ENCODE results near the gene TRABD. TPM values are rescaled to one million over a fixed set of nuclear protein-coding genes. Genes with fewer than 3 reads are reported as not detected.

TRABD gene
- total RNA-seq, 1 experiment from 2014 or later = 55.7 TPM

DNA sequence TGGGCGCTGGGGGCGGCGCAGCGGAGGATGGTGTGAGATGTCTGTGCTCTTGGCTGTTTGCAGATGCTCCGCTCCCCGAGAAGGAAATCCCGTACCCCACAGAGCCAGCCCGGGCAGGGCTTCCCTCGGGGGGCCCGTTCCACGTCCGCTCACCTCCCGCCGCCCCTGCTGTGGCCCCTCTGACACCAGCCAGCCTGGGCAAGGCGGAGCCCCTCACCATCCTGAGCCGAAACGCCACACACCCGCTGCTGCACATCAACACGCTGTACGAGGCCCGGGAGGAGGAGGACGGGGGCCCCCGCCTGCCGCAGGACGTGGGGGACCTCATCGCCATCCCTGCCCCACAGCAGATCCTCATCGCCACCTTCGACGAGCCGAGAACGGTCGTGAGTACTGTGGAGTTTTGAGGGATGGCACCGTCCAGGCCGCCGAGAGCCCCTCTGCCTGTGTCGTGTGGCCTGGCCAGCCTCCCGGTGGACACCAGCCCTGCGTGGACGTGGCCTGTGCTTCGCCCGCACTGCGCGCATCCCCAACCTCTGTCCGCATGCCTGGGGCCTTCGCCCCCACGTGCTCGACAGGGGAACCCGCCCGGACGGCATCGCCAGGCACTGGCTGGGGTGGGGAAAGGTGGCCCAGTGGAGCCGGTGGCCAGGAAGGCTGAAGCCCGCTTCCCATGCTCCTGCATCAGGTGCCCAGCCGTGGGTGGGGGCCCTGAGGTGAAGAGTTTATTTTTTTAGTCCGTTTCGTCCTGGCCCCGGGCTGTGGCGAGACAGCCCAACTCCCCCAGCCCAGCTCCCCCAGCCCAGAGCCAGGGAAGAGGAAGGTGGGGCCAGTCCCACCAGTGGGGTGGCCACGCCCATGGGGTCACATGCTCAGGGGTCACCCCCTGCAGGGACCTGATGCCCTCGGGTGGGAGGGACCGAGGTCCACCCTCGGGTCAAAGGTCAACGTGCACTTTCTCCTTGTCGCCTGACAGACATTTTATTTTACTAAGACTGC, 6.5 kb upstream of the TRABD start:
- H3K27me3 ChIP-seq (ENCODE audit: control insufficient read depth, insufficient read depth, low read length) = no peaks in the 10 kb centered on the region
- in situ Hi-C loops (cut with HindIII; ENCODE audit: low pct_unique_long_range_greater_than_20kb, low sequenced_read_pairs) (no loop called here), intact Hi-C loops (cut with micrococcal nuclease; ENCODE audit: unreplicated experiment) (no loop called here)
- peaks cover 9% of the 10 kb centered on the region; the same call in 1 of the 2 replicates for H3K4me1 ChIP-seq (ENCODE audit: control insufficient read depth, insufficient read depth, low read length)
- H3K9me3 ChIP-seq (ENCODE audit: control insufficient read depth, insufficient read depth, low read depth, low read length) = no peaks in the 10 kb centered on the region
- DNase-seq (ENCODE audit: low read depth, low spot score) = no peak
- ATAC-seq = no peak
- ChIA-PET CTCF (no interaction called here), POLR2A (no interaction called here)
- no peaks in the 10 kb centered on the region for H3K36me3 ChIP-seq (ENCODE audit: control insufficient read depth, insufficient read depth, low read length)
- no TSS peak for BruUV-seq (replicated peaks)
- no peak overlapping the region for H3K4me3 ChIP-seq (ENCODE audit: low read depth in 2 of 2, low read length in 2 of 2)
- H3K27ac ChIP-seq (ENCODE audit: low read length) = no peak overlapping the region
- TF ChIP-seq TCF7L2 (IDR thresholded peaks at IDR 0.05; ENCODE audit: low read depth, low read length) (no peak), SIN3A (IDR thresholded peaks at IDR 0.05; ENCODE audit: borderline replicate concordance, insufficient read depth, low read depth, low read length) (no peak), POLR2AphosphoS5 (IDR thresholded peaks at IDR 0.05; ENCODE audit: low read depth, low read length) (no peak)
- TF ChIP-seq, protein P1, sequence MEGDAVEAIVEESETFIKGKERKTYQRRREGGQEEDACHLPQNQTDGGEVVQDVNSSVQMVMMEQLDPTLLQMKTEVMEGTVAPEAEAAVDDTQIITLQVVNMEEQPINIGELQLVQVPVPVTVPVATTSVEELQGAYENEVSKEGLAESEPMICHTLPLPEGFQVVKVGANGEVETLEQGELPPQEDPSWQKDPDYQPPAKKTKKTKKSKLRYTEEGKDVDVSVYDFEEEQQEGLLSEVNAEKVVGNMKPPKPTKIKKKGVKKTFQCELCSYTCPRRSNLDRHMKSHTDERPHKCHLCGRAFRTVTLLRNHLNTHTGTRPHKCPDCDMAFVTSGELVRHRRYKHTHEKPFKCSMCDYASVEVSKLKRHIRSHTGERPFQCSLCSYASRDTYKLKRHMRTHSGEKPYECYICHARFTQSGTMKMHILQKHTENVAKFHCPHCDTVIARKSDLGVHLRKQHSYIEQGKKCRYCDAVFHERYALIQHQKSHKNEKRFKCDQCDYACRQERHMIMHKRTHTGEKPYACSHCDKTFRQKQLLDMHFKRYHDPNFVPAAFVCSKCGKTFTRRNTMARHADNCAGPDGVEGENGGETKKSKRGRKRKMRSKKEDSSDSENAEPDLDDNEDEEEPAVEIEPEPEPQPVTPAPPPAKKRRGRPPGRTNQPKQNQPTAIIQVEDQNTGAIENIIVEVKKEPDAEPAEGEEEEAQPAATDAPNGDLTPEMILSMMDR (IDR thresholded peaks at IDR 0.05) = no peak
- TF ChIP-seq, protein P2, sequence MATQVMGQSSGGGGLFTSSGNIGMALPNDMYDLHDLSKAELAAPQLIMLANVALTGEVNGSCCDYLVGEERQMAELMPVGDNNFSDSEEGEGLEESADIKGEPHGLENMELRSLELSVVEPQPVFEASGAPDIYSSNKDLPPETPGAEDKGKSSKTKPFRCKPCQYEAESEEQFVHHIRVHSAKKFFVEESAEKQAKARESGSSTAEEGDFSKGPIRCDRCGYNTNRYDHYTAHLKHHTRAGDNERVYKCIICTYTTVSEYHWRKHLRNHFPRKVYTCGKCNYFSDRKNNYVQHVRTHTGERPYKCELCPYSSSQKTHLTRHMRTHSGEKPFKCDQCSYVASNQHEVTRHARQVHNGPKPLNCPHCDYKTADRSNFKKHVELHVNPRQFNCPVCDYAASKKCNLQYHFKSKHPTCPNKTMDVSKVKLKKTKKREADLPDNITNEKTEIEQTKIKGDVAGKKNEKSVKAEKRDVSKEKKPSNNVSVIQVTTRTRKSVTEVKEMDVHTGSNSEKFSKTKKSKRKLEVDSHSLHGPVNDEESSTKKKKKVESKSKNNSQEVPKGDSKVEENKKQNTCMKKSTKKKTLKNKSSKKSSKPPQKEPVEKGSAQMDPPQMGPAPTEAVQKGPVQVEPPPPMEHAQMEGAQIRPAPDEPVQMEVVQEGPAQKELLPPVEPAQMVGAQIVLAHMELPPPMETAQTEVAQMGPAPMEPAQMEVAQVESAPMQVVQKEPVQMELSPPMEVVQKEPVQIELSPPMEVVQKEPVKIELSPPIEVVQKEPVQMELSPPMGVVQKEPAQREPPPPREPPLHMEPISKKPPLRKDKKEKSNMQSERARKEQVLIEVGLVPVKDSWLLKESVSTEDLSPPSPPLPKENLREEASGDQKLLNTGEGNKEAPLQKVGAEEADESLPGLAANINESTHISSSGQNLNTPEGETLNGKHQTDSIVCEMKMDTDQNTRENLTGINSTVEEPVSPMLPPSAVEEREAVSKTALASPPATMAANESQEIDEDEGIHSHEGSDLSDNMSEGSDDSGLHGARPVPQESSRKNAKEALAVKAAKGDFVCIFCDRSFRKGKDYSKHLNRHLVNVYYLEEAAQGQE (IDR thresholded peaks at IDR 0.05; ENCODE audit: insufficient read depth in 1 of 2, low read depth in 2 of 2, low read length in 1 of 2) = no peak

DNA sequence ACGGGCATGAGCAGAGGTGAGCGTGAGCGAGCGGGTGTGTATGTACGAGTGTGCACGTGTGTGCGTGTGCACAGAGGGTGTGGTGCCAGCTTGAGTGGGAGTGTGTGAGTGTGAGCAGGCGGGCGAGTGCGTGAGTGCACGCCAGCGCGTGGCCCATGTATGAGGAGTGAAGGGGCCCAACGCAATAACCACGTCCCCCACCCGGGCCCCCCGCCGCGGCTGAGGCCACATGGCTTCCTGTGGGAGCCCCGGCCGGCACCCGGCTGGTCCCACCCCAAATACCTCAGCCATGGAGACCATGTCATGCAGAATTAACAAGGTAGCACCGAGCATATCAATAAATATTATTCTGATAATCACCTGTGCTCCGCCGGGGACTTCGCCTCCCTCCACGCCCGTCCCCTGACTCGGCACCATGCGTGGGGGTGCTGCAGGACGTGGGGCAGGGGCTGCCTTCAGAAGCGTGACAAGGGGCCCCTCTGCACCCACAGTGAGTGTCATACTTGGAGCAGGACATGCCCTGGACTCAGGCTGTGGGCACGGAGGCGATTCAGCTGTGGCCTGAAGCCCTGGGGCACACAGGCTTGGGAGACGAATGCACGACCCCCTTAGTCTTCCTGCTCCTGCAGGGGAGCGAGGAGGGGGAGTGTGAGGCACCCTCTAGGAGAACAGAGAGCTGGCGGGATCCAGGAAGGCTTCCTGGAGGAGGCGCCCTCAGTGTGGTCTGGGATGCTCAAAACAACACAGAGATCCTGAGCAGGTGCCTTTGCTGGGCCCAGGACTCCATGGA, 5.6 kb upstream of the TRABD start:
- CTCF ChIA-PET = no interaction called here
- ATAC-seq = no peak
- in situ Hi-C loops (cut with HindIII; ENCODE audit: low pct_unique_long_range_greater_than_20kb, low sequenced_read_pairs) = no loop called here

More for the DNA sequence above, 5.6 kb upstream of the TRABD start:
- no TSS peak for BruUV-seq (replicated peaks)
- no peaks in the 10 kb centered on the region for H3K9me3 ChIP-seq (ENCODE audit: control insufficient read depth, insufficient read depth, low read depth, low read length)
- TF ChIP-seq POLR2AphosphoS5 (IDR thresholded peaks at IDR 0.05; ENCODE audit: low read depth, low read length) (no peak), TCF7L2 (IDR thresholded peaks at IDR 0.05; ENCODE audit: low read depth, low read length) (no peak), SIN3A (IDR thresholded peaks at IDR 0.05; ENCODE audit: borderline replicate concordance, insufficient read depth, low read depth, low read length) (no peak)
- TF ChIP-seq, protein P1 (IDR thresholded peaks at IDR 0.05) = no peak
- TF ChIP-seq, protein P2 (IDR thresholded peaks at IDR 0.05; ENCODE audit: insufficient read depth in 1 of 2, low read depth in 2 of 2, low read length in 1 of 2) = no peak
- no peak for DNase-seq (ENCODE audit: low read depth, low spot score)
- H3K4me3 ChIP-seq (ENCODE audit: low read depth in 2 of 2, low read length in 2 of 2) = no peak overlapping the region
- peaks cover 14% of the 10 kb centered on the region; the same call in 1 of the 2 replicates for H3K4me1 ChIP-seq (ENCODE audit: control insufficient read depth, insufficient read depth, low read length)
- no peak overlapping the region for H3K27ac ChIP-seq (ENCODE audit: low read length)
- intact Hi-C loops (cut with micrococcal nuclease; ENCODE audit: unreplicated experiment) = no loop called here
- no peaks in the 10 kb centered on the region for H3K27me3 ChIP-seq (ENCODE audit: control insufficient read depth, insufficient read depth, low read length)
- POLR2A ChIA-PET = no interaction called here
- H3K36me3 ChIP-seq (ENCODE audit: control insufficient read depth, insufficient read depth, low read length) = no peaks in the 10 kb centered on the region
